H1 (cell line): ENCODE measurements around the gene COMMD6. TPM values are rescaled to one million over a fixed set of nuclear protein-coding genes. Genes with fewer than 3 reads are reported as not detected.
A peak's percentile ranks its signal among the peaks of the same experiment; 100 is the strongest.

Experiments used
- CTCF ChIA-PET: fragments of 300-600 bp; sonication (Branson Sonifier 250); formaldehyde crosslinking; loops from one replicate; lab custom pipeline; 2021; ENCODE audit not compliant: partially characterized antibody; lab: Charles Lee
- POLR2A ChIA-PET: fragments of 300-600 bp; sonication (Branson Sonifier 250); formaldehyde crosslinking; loops from one replicate; lab custom pipeline; 2021; ENCODE audit warnings: inconsistent platforms; ENCODE audit not compliant: partially characterized antibody; lab: Charles Lee
- DNase-seq, 2 experiments: peaks; one replicate each; pipeline versions ENCODE4 v3.0.0 to v3.0.0-alpha.2; 2010 to 2022; ENCODE audit warnings: low spot score in 2 of 2, low read depth in 1 of 2, mixed read lengths in 1 of 2
- FAIRE-seq: peaks from 2 replicates; lab custom pipeline; 2011; peaks lifted over from hg19 to GRCh38; lab: Jason Lieb, UNC
- H2AFZ ChIP-seq: 2 replicates; pipeline ENCODE4 v1.8.1; 2012; ENCODE audit warnings: low read length, inconsistent platforms
- H2AK5ac ChIP-seq: 2 replicates; pipeline ENCODE4 v1.6.1; 2013; ENCODE audit warnings: low read depth, low read length
- H2BK120ac ChIP-seq: replicated peaks from 2 replicates; pipeline ENCODE3; 2013; ENCODE audit warnings: low read depth, low read length, inconsistent platforms
- H2BK12ac ChIP-seq: 2 replicates; pipeline ENCODE4 v1.6.1; 2013; ENCODE audit warnings: low read depth, low read length
- H2BK15ac ChIP-seq: 2 replicates; pipeline ENCODE4 v1.6.1; 2013; ENCODE audit warnings: low read length
- H2BK20ac ChIP-seq: 2 replicates; pipeline ENCODE4 v1.6.1; 2013; ENCODE audit warnings: low read length
- H2BK5ac ChIP-seq: 2 replicates; pipeline ENCODE4 v1.6.1; 2013; ENCODE audit warnings: low read depth, low read length
- H3K14ac ChIP-seq: 2 replicates; pipeline ENCODE4 v1.6.1; 2013; ENCODE audit warnings: inconsistent platforms; ENCODE audit not compliant: insufficient read length
- H3K18ac ChIP-seq: 2 replicates; pipeline ENCODE4 v1.6.1; 2013; ENCODE audit warnings: low read length; ENCODE audit errors: extremely low read depth
- H3K23ac ChIP-seq: 2 replicates; pipeline ENCODE4 v1.6.1; 2013; ENCODE audit warnings: inconsistent platforms; ENCODE audit not compliant: insufficient read length
- H3K23me2 ChIP-seq: 2 replicates; pipeline ENCODE4 v1.6.1; 2013; ENCODE audit warnings: low read depth, low read length
- H3K27ac ChIP-seq: 2 replicates; pipeline ENCODE4 v1.6.1; 2011; ENCODE audit warnings: low read depth, low read length, inconsistent platforms
- H3K27me3 ChIP-seq, 4 experiments: replicated peaks in 1 of 4; 1 replicate in 1 of 4; 2 replicates in 3 of 4; pipeline versions ENCODE4 v1.6.1 to v1.8.1; 2011 to 2013; ENCODE audit warnings: low read length in 3 of 4, mild to moderate bottlenecking in 3 of 4, inconsistent platforms in 2 of 4, mixed read lengths in 2 of 4, moderate library complexity in 1 of 4; ENCODE audit not compliant: control insufficient read depth in 3 of 4, insufficient read depth in 3 of 4; ENCODE audit errors: extremely low read depth in 1 of 4
- H3K36me3 ChIP-seq, 4 experiments: 2 replicates each; pipeline versions ENCODE4 v1.6.1 to v1.8.1; 2011 to 2013; ENCODE audit warnings: mild to moderate bottlenecking in 4 of 4, low read length in 3 of 4, moderate library complexity in 2 of 4, control low read depth in 1 of 4, inconsistent platforms in 1 of 4; ENCODE audit not compliant: insufficient read depth in 4 of 4, control insufficient read depth in 2 of 4
- H3K4ac ChIP-seq: replicated peaks from 2 replicates; pipeline ENCODE3; 2013; ENCODE audit warnings: low read length, low read depth, mixed read lengths, inconsistent platforms; ENCODE audit not compliant: insufficient read length
- H3K4me1 ChIP-seq, 4 experiments: replicated peaks in 1 of 4; 1 replicate in 1 of 4; 2 replicates in 3 of 4; pipeline versions ENCODE4 v1.6.1 to v1.8.1; 2011 to 2013; ENCODE audit warnings: low read length in 3 of 4, inconsistent platforms in 2 of 4, mixed read lengths in 1 of 4; ENCODE audit not compliant: insufficient read depth in 4 of 4, control insufficient read depth in 3 of 4
- H3K4me2 ChIP-seq, 2 experiments: 2 replicates each; pipeline versions ENCODE4 v1.6.1 to v1.8.1; 2011 to 2013; ENCODE audit warnings: low read depth in 2 of 2, low read length in 2 of 2, control low read depth in 1 of 2, inconsistent platforms in 1 of 2, mild to moderate bottlenecking in 1 of 2; ENCODE audit not compliant: insufficient read depth in 1 of 2
- H3K4me3 ChIP-seq, 4 experiments: fragments of 200-600, 300-600 bp in 1 of 4; sonication (generic), shearing (Covaris generic), sonication (Bioruptor Twin) in 1 of 4; 2 replicates each; pipeline versions ENCODE4 v1.5.1 to v1.8.1; 2011 to 2016; ENCODE audit warnings: low read length in 4 of 4, low read depth in 3 of 4, control low read depth in 2 of 4, inconsistent platforms in 2 of 4, mild to moderate bottlenecking in 2 of 4, mixed read lengths in 1 of 4, moderate library complexity in 1 of 4; ENCODE audit not compliant: insufficient read depth in 2 of 4; ENCODE audit errors: extremely low read depth in 1 of 4
- H3K56ac ChIP-seq: replicated peaks from 2 replicates; pipeline ENCODE3; 2013; ENCODE audit warnings: low read depth, mild to moderate bottlenecking, mixed read lengths, low read length, inconsistent platforms; ENCODE audit not compliant: insufficient read length
- H3K79me1 ChIP-seq: 2 replicates; pipeline ENCODE4 v1.6.1; 2013; ENCODE audit warnings: low read depth, low read length, control low read depth
- H3K79me2 ChIP-seq, 2 experiments: 2 replicates each; pipeline versions ENCODE4 v1.6.1 to v1.8.1; 2012 to 2013; ENCODE audit warnings: low read length in 2 of 2, mild to moderate bottlenecking in 2 of 2, inconsistent platforms in 1 of 2; ENCODE audit not compliant: insufficient read depth in 2 of 2, control insufficient read depth in 1 of 2
- H3K9ac ChIP-seq, 4 experiments: replicated peaks in 1 of 4; 1 replicate in 1 of 4; 2 replicates in 3 of 4; pipeline versions ENCODE4 v1.6.1 to v1.8.1; 2011 to 2013; ENCODE audit warnings: low read depth in 3 of 4, low read length in 3 of 4, control low read depth in 2 of 4, mild to moderate bottlenecking in 2 of 4, moderate library complexity in 2 of 4, inconsistent platforms in 1 of 4; ENCODE audit errors: extremely low read depth in 1 of 4
- H3K9me3 ChIP-seq, 2 experiments: 2 replicates each; pipeline versions ENCODE4 v1.6.1 to v1.8.1; 2012 to 2013; ENCODE audit warnings: mild to moderate bottlenecking in 2 of 2, moderate library complexity in 2 of 2, control low read depth in 1 of 2, inconsistent platforms in 1 of 2, low read depth in 1 of 2, low read length in 1 of 2, mixed read lengths in 1 of 2; ENCODE audit not compliant: insufficient read depth in 2 of 2
- H4K20me1 ChIP-seq, 2 experiments: replicated peaks in 1 of 2; 2 replicates each; pipeline versions ENCODE3 to v1.8.1; 2011 to 2013; ENCODE audit warnings: inconsistent platforms in 2 of 2, low read length in 2 of 2, mild to moderate bottlenecking in 1 of 2; ENCODE audit not compliant: insufficient read depth in 2 of 2, control insufficient read depth in 1 of 2
- H4K5ac ChIP-seq: 2 replicates; pipeline ENCODE4 v1.6.1; 2013; ENCODE audit warnings: low read length, low read depth, mixed read lengths, inconsistent platforms; ENCODE audit not compliant: insufficient read length
- H4K8ac ChIP-seq: 2 replicates; pipeline ENCODE4 v1.8.0; 2013; ENCODE audit warnings: mild to moderate bottlenecking, moderate library complexity, low read length, inconsistent platforms; ENCODE audit not compliant: insufficient read depth; ENCODE audit errors: extremely low read depth
- H4K91ac ChIP-seq: replicated peaks from 2 replicates; pipeline ENCODE3; 2013; ENCODE audit warnings: low read length, mixed read lengths, inconsistent platforms; ENCODE audit not compliant: insufficient read length
- BACH1 ChIP-seq: IDR thresholded peaks from 2 replicates; pipeline ENCODE4 v1.6.1; 2012; ENCODE audit warnings: low read length, improper control_type of control experiment
- CREB1 ChIP-seq: IDR thresholded peaks from 2 replicates; pipeline ENCODE4 v1.6.1; 2012; ENCODE audit warnings: inconsistent platforms
- CTBP2 ChIP-seq: IDR thresholded peaks from 2 replicates; pipeline ENCODE4 v1.7.0; 2011; ENCODE audit warnings: borderline replicate concordance, mild to moderate bottlenecking, moderate library complexity, mixed read lengths, low read length; ENCODE audit not compliant: insufficient read depth, insufficient read length
- EZH2 ChIP-seq: fragments of 200-600 bp; sonication (generic); IDR thresholded peaks from 2 replicates; pipeline ENCODE4 v1.7.1; 2012; ENCODE audit warnings: low read depth, mild to moderate bottlenecking, moderate library complexity, low read length, inconsistent platforms; ENCODE audit not compliant: severe bottlenecking
- HDAC6 ChIP-seq: IDR thresholded peaks from one replicate; pipeline ENCODE4 v1.7.1; 2012; ENCODE audit warnings: low read depth, mild to moderate bottlenecking, inconsistent platforms, low read length, moderate library complexity
- JUND ChIP-seq: IDR thresholded peaks from 2 replicates; pipeline ENCODE4 v1.6.1; 2011; ENCODE audit warnings: mild to moderate bottlenecking, improper control_type of control experiment, low read length
- KDM4A ChIP-seq: IDR thresholded peaks from one replicate; pipeline ENCODE4 v1.7.1; 2012; ENCODE audit warnings: low read depth, mild to moderate bottlenecking, moderate library complexity, low read length, inconsistent platforms; ENCODE audit not compliant: severe bottlenecking
- KDM5A ChIP-seq: fragments of 200-600 bp; IDR thresholded peaks from 2 replicates; pipeline ENCODE4 v1.7.1; 2012; ENCODE audit warnings: mild to moderate bottlenecking, low read length, inconsistent platforms, mixed read lengths
- MAFK ChIP-seq: IDR thresholded peaks from 2 replicates; pipeline ENCODE4 v1.6.1; 2012; ENCODE audit warnings: low read depth, mild to moderate bottlenecking, improper control_type of control experiment, low read length
- RFX5 ChIP-seq: IDR thresholded peaks from 2 replicates; pipeline ENCODE4 v1.6.1; 2011; ENCODE audit warnings: low read depth, low read length, improper control_type of control experiment, borderline replicate concordance
- SP2 ChIP-seq: IDR thresholded peaks from 2 replicates; pipeline ENCODE4 v1.6.1; 2012; ENCODE audit warnings: mild to moderate bottlenecking, low read length, inconsistent platforms
- WGBS, 2 experiments: shearing (Covaris generic) in 1 of 2; methylation state at CpG; one replicate each; pipeline versions ENCODE4 v1.1.6 to v1.1.7; 2013 to 2015; ENCODE audit warnings: low lambda C conversion rate in 2 of 2, mixed read lengths in 2 of 2, inconsistent platforms in 1 of 2, low coverage in 1 of 2, missing lambda C conversion rate in 1 of 2; ENCODE audit not compliant: insufficient replicate concordance in 2 of 2, insufficient coverage in 1 of 2, insufficient read length in 1 of 2; ENCODE audit errors: extremely low coverage in 1 of 2, missing lambda C conversion rate in 1 of 2; 5-methylcytosine and 5-hydroxymethylcytosine counted together
- polyA plus RNA-seq, 7 experiments: library from polyadenylated mRNA; depleted of rRNA in 3 of 7; stranded (reverse) in 5 of 7; unstranded in 2 of 7; fragments of >200 nt in 5 of 7; fragments of 200-250 nt in 2 of 7; gene quantifications; 1 replicate in 5 of 7; 2 replicates in 1 of 7; 4 replicates in 1 of 7; pipeline versions ENCODE4 v1.2.1 to v1.2.3, GENCODE V29; 2011 to 2013; ENCODE audit warnings: missing spikeins in 2 of 7, mixed read lengths in 2 of 7
- total RNA-seq: library from RNA; stranded (reverse); fragmentation: NEBNext Ultra II Directional; extraction: Animal tissue kit (Norgen Biotek cat#: 25700); gene quantifications from 2 replicates; pipeline ENCODE4 v1.2.1, GENCODE V29; 2021

COMMD6 gene
- total and polyA plus RNA-seq, 2 of the 8 experiments (the other 6 are each of a cell fraction or from before 2014, with no cell fraction given) = 53.2 to 122 TPM

DNA sequence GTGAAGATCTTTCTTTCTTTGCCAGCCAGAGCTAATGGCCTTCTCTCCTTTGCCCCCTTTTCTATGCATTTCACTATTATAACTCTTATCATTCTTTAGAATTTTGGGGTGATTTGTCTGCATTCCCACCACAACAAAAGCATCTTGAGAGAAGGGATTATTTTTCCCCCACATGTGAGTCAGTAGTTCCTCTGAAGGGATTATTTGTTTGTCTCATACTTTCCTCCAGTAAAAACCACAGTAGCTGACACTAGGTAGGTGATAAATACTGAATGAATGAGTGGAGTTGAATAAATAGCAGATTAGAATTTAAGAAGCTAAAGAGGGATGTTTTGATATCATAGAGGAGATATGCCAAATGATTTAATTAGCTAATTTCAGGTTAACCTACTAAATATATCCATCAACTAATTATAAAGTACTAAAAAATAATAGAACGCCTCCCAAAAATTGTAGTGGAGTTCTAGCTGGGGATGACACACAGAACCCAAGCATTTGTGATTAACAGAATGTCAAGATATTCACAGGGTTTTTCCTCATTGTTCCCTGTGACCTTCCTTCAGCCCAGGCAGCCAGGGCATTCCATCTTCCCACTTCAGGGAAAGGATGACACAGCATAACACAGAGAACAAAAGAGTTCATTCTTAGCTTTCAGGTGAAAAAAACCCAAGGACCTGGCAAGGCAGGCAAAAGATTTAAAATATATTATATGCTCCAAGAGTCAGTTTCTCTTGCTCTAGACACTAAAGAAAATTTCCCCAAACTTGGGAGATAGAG, 52.2 kb downstream of the COMMD6 start:
- Histone ChIP-seq H3K23me2 (peaks cover 7% of the 10 kb centered on the region), H3K79me2 (peaks cover 0 to 2% of the 10 kb centered on the region in 2 experiments; a peak in 1 of 4 replicates), H2AK5ac (no peak overlapping the region), H3K27me3 (no peaks in the 10 kb centered on the region), H4K20me1 (no peaks in the 10 kb centered on the region), H2BK20ac (no peak overlapping the region), H3K18ac (no peak overlapping the region; the same call in 1 of the 2 replicates), H2BK12ac (peak overlapping the region; percentile 82; the same call in 1 of the 2 replicates), H3K27ac (no peak overlapping the region), H2BK5ac (peak overlapping the region; percentile 79; the same call in 1 of the 2 replicates), H2BK120ac (no peak overlapping the region), H3K23ac (no peak overlapping the region), H4K5ac (no peak overlapping the region), H3K4me1 (peaks cover 0 to 3% (median 1%) of the 10 kb centered on the region in 4 experiments; a peak in 2 of 7 replicates), H4K91ac (no peak overlapping the region), H3K9ac (no peak overlapping the region), H4K8ac (no peak overlapping the region), H3K4me2 (no peak overlapping the region), H3K4me3 (no peak overlapping the region), H3K36me3 (no peaks in the 10 kb centered on the region), H3K9me3 (no peaks in the 10 kb centered on the region), H2AFZ (peak overlapping the region; percentile 80; the same call in 1 of the 2 replicates), H3K14ac (no peak overlapping the region), H3K4ac (no peak overlapping the region), H3K79me1 (no peaks in the 10 kb centered on the region), H3K56ac (no peak overlapping the region), H2BK15ac (no peak overlapping the region)
- WGBS, 2 experiments = 94% methylated on average over 1 of the region's 1 CpG; no CpG with 5 or more reads in 1 of the 2 experiments
- POLR2A ChIA-PET = interaction anchor here (1.4 kb wide), 1 partner anchor 66 kb away, joined by 3 read pairs; no protein-coding TSS in a partner anchor
- CTCF ChIA-PET = interaction anchor here (0.6 to 2.7 kb wide), 8 partner anchors 11 to 119 kb away, joined by 3 to 13 read pairs (median 5); partner anchors contain the start of gene COMMD6
- FAIRE-seq (no peak), DNase-seq (no peak)
- TF ChIP-seq CTBP2 = no peak
- TF ChIP-seq HDAC6 = no peak
- peak; percentile 70 for TF ChIP-seq MAFK
- no peak for TF ChIP-seq EZH2
- no peak for TF ChIP-seq JUND
- no peak for TF ChIP-seq RFX5
- TF ChIP-seq BACH1 = peak; percentile 87
- TF ChIP-seq KDM5A = no peak
- no peak for TF ChIP-seq CREB1
- TF ChIP-seq KDM4A = no peak
- no peak for TF ChIP-seq SP2
